Measurements from ENCODE around the gene R3HDM1. TPM values are rescaled to one million over a fixed set of nuclear protein-coding genes. Genes with fewer than 3 reads are reported as not detected.
A peak's percentile ranks its signal among the peaks of the same experiment; 100 is the strongest.
"Not testable (repeated sequence)": the region's sequence is repeated elsewhere in the genome, so short reads cannot be mapped to it uniquely, and the experiment has no call there.

Gene R3HDM1
- total RNA-seq, 1 donor from 2014 or later: 63.0 TPM

DNA sequence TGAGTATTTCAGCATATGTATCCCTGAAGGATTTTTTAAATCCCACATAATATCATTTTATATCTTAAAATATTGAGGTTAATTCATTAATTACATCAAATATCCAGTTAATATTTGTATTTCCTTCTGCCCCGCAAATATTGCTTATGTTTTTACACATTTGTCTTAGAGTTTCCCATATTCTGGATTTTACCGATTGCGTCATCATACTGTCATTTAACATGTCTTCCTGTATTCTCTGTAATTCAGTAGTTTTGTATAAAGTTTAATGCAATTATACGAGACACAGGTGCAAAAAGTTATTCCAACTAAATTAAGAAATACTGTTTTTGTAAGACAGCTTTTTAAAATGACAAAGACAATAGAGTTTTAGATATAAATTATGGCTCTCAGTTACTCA, 176.9 kb downstream of the R3HDM1 start:
- peaks cover 5% of the 10 kb centered on the region for H3K36me3 Mint-ChIP-seq (ENCODE audit: low read depth)
- H3K4me3 Mint-ChIP-seq: no peak overlapping the region
- DNase-seq (ENCODE audit: low read depth, low spot score): no peak
- H3K27ac Mint-ChIP-seq (ENCODE audit: unreplicated experiment): no peak overlapping the region
- TF ChIP-seq, protein P1, sequence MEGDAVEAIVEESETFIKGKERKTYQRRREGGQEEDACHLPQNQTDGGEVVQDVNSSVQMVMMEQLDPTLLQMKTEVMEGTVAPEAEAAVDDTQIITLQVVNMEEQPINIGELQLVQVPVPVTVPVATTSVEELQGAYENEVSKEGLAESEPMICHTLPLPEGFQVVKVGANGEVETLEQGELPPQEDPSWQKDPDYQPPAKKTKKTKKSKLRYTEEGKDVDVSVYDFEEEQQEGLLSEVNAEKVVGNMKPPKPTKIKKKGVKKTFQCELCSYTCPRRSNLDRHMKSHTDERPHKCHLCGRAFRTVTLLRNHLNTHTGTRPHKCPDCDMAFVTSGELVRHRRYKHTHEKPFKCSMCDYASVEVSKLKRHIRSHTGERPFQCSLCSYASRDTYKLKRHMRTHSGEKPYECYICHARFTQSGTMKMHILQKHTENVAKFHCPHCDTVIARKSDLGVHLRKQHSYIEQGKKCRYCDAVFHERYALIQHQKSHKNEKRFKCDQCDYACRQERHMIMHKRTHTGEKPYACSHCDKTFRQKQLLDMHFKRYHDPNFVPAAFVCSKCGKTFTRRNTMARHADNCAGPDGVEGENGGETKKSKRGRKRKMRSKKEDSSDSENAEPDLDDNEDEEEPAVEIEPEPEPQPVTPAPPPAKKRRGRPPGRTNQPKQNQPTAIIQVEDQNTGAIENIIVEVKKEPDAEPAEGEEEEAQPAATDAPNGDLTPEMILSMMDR (conservative IDR thresholded peaks at IDR 0.05): no peak
- H3K4me1 Mint-ChIP-seq: no peaks in the 10 kb centered on the region
- H3K27me3 Mint-ChIP-seq (ENCODE audit: low read depth): no peaks in the 10 kb centered on the region
- H3K9me3 Mint-ChIP-seq: no peaks in the 10 kb centered on the region

DNA sequence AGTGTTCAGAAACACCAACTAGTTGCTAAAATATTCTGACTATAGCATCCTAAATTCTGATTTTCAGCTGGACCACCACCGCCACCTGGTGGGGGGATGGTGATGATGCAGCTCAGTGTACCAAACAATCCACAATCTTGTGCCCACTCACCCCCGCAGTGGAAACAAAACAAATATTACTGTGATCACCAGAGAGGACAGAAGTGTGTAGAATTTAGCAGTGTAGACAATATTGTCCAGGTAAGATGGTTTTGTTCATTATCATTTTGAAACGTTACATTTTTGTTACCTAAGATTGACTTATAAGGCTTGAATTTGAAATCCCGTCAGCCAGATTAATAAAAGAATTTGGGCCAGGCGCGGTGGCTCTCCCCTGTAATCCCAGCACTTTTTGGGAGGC, 178.7 kb downstream of the R3HDM1 start:
- Mint-ChIP-seq H3K27me3 (ENCODE audit: low read depth) (no peaks in the 10 kb centered on the region), H3K27ac (ENCODE audit: unreplicated experiment) (no peak overlapping the region), H3K4me1 (no peaks in the 10 kb centered on the region), H3K9me3 (no peaks in the 10 kb centered on the region), H3K36me3 (ENCODE audit: low read depth) (peaks cover 8% of the 10 kb centered on the region), H3K4me3 (no peak overlapping the region)
- peak; percentile 66 for DNase-seq (ENCODE audit: low read depth, low spot score)
- TF ChIP-seq, protein P1 (conservative IDR thresholded peaks at IDR 0.05): peak; percentile 96

DNA sequence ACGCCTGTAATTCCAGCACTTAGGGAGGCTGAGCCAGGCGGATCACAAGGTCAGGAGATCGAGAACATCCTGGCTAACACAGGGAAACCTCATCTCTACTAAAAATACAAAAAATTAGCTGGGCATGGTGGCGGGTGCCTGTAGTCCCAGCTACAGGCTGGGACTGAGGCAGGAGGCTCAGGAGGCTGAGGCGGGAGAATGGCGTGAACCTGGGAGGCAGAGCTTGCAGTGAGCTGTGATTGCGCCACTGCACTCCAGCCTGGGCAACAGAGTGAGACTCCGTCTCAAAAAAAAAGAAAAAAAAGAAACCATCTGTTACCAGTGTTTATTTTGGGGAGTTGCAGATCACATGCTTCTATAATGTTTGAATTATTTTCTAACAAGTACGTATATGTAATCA, 183.8 kb downstream of the R3HDM1 start:
- H3K9me3 Mint-ChIP-seq; H3K27ac Mint-ChIP-seq (ENCODE audit: unreplicated experiment): not testable (repeated sequence)

DNA sequence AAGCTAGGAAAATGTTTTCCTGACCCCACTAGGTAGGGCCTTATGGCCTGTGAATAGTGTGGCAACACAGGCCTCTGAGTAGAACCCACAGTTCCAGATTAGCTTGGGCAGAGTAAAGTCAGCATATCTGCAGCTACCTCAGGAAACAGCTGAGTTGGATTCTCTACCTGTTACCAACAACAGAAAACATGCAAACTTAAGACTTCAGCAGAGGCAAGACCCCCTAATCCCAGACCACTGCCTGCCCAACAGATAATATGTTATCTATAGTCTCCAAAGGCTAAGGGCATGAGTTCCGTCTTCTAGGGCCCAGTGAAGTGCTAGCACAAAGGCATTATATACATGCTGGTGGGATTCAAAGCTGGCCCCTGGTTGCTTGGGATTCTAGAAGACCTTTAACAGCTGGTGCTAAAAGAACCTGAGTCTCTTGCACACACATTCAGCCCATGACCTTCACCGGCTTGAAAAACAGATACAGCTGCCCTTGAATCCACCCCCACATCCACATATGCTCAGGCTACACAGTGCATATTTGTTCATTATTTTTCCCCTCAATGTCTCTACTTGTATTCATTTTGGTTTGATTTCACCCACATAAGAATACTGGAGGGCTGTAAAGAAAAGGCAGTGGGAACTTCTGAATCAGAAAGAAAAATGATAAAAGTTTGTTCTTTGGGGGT, 196.9 kb downstream of the R3HDM1 start:
- Mint-ChIP-seq H3K27me3 (ENCODE audit: low read depth) (no peaks in the 10 kb centered on the region), H3K9me3 (no peaks in the 10 kb centered on the region), H3K4me3 (no peak overlapping the region), H3K36me3 (ENCODE audit: low read depth) (peaks cover 9% of the 10 kb centered on the region), H3K4me1 (no peaks in the 10 kb centered on the region), H3K27ac (ENCODE audit: unreplicated experiment) (no peak overlapping the region)
- DNase-seq (ENCODE audit: low read depth, low spot score): no peak
- TF ChIP-seq, protein P1 (conservative IDR thresholded peaks at IDR 0.05): no peak

More for the DNA sequence above, 183.8 kb downstream of the R3HDM1 start:
- not testable (repeated sequence) for DNase-seq (ENCODE audit: low read depth, low spot score); H3K27me3 Mint-ChIP-seq (ENCODE audit: low read depth); H3K4me3 Mint-ChIP-seq; H3K4me1 Mint-ChIP-seq
- peaks cover 17% of the 10 kb centered on the region for H3K36me3 Mint-ChIP-seq (ENCODE audit: low read depth)

DNA sequence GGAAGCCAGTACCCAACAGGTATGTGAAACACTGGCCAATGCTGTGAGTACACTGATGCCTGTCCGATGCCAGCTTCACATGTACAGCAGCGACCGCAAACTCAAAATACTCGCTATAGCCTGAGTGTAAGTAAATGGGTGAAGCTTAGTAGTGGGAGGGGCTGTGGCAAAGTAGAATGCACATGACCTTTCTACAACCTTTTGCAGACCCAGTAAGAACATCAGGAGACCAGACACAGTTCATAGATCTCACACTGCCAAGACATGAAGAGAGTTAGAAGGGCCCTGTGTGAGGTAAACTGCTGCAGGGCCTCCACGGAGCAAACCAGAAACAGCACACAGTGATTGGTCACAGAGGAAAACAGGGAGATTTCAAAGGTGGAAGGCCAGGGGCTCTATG, 201.3 kb downstream of the R3HDM1 start:
- Mint-ChIP-seq H3K9me3 (no peaks in the 10 kb centered on the region), H3K27ac (ENCODE audit: unreplicated experiment) (no peak overlapping the region), H3K36me3 (ENCODE audit: low read depth) (no peaks in the 10 kb centered on the region), H3K27me3 (ENCODE audit: low read depth) (no peaks in the 10 kb centered on the region), H3K4me1 (no peaks in the 10 kb centered on the region), H3K4me3 (no peak overlapping the region)
- TF ChIP-seq, protein P1 (conservative IDR thresholded peaks at IDR 0.05): no peak
- no peak for DNase-seq (ENCODE audit: low read depth, low spot score)

DNA sequence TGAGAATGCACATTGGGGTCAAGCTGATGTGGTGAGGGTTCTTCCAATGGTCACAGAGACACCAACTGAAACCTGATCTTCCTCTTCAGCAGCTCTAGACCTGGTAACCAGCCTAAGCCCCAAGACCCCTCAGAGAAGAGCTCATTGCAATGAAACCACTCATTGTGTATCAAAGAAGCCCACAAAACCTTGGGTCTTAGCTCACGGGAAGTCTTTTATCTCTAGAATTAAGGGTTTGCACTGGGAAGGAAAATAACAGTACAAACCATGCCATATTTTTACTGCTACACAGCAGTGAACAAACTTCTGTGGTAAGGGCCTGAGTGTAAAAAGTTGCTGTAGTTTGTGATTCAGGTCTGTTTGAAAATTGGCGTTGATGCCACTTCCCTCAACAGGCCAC, 201.8 kb downstream of the R3HDM1 start:
- H3K4me1 Mint-ChIP-seq: no peaks in the 10 kb centered on the region
- DNase-seq (ENCODE audit: low read depth, low spot score): no peak
- no peaks in the 10 kb centered on the region for H3K27me3 Mint-ChIP-seq (ENCODE audit: low read depth)
- no peaks in the 10 kb centered on the region for H3K9me3 Mint-ChIP-seq
- no peaks in the 10 kb centered on the region for H3K36me3 Mint-ChIP-seq (ENCODE audit: low read depth)
- no peak overlapping the region for H3K4me3 Mint-ChIP-seq
- no peak overlapping the region for H3K27ac Mint-ChIP-seq (ENCODE audit: unreplicated experiment)
- TF ChIP-seq, protein P1 (conservative IDR thresholded peaks at IDR 0.05): no peak

All from neural crest cell (in vitro differentiated cells).